ENCODE data around the gene PBX3.

Gene PBX3

GRCh38 chr9:125747053-125747764 is at the start of gene PBX3:
PBX3 (plus strand) TSS chr9:125747373.
- no peak for DNase-seq

DNA sequence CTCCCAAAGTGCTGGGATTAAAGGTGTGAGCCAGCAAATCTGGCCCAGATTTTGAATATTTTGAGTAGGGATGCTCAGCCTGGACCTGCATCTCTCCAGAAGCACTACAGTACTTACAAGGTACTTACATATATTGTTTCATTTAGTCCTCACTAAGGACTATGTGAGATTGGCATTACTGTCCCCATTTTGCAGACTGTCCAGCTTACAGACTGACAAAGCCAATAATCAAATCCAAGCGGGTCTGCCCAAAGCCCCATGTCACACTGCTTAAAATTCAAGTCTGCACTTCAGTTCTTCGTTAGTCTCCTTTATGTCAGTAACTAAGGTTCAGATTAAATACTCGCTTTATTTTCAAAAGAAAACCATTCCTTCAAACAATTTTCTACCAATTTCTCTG is 47.3 kb upstream of the PBX3 start:
- DNase-seq = no peak

DNA sequence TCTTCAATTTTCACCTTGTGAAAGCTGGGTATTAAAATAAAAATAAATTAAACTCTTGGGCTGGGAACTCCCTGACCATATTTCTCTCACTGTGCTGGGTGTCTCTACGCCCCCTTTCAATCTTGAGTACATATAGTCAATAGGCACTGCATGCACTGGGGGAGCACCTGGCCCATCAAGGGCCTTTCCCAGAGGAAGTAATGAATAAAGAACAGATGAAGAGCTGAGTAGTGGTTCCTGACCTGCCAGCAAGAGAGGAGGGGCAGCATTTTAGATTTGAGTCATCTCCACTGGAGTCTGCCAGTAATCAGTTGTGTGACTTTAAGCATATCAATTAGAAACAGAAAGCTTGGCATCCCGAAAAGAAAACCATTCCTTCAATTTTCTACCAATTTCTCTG is 46.4 kb upstream of the PBX3 start:
- DNase-seq = no peak

DNA sequence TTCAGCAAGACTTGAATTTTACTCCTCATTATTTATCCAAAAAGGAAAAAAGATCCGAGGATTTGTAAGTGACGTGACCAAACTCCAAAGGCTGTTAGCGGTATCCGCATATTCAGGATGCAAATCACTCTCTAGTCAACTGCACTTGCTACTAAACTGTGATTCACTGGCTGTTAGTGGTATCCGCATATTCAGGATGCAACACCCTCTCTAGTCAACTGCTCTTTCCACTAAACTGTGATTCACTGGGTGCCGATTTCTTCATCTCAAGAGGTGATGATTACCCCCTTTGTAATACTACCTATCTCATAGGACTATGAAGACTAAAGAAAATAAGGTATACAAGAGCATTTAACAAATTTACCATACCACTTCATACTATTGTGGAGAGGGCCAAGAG is 45.8 kb upstream of the PBX3 start:
- DNase-seq = no peak

DNA sequence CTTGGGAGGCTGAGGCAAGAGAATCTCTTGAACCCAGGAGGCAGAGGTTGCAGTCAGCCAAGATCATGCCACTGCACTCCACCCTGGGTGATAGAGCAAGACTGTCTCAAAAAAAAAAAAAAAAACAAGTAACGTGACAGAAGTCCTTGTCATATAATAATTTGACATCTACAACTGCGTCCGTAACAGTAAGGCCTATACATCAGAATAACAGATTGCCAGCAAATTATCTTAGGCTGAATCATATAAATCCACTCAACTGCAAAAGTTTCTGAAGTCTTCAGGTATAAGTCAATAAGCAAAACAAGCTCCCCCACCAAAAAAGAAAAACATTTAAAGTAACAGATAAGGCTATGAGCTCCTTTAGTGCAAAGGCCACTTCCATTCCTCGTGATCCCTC is 43.5 kb upstream of the PBX3 start:
- DNase-seq = no peak

- DNase-seq = no peak
Observed at GRCh38 chr9:125705893-125706292, 41.3 kb upstream of the PBX3 start.

DNA sequence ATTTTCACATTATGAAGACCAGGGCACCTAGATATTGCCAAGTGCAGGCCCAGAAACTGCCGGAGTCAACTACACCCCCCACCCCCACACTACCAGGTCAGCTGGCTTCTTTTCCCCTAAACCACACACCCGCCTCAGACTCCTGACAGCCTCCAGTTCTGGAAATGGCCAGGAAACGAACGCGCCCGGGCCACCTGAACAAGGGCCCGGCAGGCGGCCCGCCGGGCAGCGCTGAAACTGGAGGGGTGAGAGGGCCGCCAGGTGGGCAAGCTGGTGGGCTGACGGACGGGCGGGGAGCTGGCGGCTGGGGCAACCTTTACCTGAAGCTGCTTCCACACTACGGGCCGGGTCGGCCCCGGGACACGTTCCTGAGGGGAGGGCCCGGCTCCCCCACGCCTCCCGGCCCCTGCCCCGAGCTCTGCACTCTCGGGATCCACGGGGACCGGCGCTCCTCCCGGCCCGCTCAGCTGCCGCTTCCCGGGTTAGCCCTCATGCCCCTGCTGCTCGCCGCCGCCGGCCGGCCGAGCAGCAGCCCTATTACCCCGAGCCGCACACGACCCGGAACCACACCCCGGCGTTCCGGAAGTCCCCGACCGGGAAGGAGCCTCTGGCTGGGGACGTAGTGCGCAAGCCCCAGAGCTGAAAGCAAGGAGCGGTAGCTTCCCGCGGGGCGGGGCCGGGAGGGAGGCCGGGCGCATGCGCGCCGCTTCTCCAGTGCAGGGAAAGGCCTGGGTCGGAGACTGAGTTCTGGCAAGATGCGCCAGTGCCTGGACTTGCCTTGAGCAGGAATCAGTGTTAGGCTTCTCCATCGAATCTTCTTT is 40.3 kb upstream of the PBX3 start, which contains the start of gene MAPKAP1:
Gene MAPKAP1 (minus strand): TSS at position 558 of the 821 bp plus-strand sequence. CDS start 34,634 bp downstream, outside the sequence.
- peak; percentile 90 for DNase-seq

DNA sequence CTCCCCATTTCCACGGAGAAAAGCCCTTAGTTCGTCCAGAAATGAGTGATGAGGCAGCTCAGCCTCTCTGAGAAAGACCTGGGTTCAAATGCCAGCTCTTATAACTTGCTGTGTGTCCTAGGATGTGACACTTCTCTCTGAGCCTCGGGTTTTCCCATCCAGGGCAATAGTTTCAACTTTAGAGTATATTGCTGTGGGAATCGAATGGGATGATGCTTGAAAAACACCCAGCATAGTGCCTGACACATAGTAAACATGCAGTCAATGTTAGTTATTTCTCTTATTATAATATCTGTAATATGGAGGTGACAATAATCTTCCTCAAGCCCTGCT is 39.7 kb upstream of the PBX3 start:
- no peak for DNase-seq

DNA sequence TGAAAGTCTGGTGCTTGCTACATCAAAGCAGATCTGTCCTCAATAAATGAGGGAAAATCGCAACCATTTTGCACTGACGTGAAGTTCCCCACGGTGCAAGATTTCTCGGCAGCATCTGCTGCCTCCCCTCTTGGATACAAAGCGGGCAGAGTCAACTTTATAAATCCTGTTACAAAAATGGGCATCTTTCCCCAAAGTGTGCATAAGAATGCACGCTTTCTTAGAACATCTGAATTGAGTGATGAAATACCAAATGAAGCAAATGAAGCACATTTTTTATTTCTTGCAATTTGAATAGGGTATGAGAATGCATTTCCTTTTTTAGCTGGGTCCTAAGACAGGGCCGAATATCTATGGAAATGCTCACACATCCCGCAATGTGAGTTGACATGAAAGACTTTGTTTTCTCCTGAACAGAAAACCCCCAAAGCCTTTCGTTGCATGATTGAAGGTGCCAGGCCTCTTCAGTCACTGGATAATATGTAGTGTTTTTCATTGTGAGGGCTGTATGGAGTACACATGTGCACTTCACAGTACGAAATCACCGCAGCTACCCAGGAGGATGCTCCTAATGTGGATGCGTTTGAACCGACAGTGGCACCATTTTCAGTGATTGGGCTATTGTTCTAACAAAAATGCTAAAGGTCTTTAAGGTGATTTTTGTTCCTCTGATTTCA is 20.6 kb upstream of the PBX3 start:
- no peak for DNase-seq

DNA sequence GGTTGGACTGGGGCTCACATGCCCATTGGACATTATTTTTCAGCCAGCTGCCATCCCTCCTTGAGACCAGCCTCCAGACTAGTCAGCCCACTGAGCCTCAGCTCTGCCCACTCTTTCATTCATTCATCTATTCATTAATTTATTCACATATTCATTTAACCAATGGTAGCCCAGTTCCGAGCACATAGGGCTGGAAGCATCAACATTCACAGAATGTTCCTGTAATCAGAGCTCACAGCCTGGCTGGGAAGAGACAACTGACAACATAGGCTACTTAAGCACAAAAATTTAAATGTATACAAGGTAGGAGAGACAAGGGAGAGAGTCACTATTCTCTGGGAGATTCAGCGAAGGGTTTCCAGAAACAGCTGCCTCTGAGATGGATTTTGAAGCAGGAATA is 17.0 kb upstream of the PBX3 start:
- DNase-seq = no peak

- no peak for DNase-seq
Observed at GRCh38 chr9:125732562-125732961, 14.6 kb upstream of the PBX3 start.

DNA sequence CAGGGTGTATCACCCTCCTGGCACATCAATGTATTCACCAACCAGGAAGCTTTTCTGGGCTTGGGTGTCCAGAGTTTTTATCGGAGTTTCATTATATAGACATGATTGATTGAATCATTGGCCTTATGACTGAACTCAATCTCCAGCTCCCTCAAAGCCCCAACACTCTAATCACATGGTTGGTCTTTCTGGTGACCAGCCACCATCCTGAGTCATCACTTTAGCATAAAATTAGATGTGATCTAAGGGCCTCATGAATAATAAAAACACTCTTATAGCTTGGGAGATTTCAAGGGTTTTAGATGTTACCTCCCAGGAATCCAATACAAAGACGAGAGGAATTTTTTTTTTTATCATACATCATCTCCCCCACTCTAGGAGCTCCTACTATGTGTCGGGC is 7.7 kb upstream of the PBX3 start:
- DNase-seq = no peak

DNA sequence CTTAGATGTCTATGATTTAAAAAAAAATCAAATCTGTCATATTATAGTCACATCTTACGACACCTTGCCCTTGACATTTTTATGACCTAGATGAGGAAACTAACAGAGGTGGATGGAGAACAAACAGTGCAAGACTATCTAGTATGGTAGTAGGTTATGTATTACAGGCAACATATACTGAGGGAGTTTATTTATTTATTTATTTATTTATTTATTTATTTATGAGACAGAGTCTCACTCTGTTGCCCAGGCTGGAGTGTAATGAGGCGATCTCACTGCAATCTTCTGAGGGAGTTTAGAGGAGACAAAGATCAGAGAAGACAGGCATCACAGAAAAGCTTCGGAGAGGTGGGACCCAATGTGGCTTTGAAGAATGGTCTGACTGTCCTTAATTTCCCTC is 4.5 kb upstream of the PBX3 start:
- DNase-seq = no peak

DNA sequence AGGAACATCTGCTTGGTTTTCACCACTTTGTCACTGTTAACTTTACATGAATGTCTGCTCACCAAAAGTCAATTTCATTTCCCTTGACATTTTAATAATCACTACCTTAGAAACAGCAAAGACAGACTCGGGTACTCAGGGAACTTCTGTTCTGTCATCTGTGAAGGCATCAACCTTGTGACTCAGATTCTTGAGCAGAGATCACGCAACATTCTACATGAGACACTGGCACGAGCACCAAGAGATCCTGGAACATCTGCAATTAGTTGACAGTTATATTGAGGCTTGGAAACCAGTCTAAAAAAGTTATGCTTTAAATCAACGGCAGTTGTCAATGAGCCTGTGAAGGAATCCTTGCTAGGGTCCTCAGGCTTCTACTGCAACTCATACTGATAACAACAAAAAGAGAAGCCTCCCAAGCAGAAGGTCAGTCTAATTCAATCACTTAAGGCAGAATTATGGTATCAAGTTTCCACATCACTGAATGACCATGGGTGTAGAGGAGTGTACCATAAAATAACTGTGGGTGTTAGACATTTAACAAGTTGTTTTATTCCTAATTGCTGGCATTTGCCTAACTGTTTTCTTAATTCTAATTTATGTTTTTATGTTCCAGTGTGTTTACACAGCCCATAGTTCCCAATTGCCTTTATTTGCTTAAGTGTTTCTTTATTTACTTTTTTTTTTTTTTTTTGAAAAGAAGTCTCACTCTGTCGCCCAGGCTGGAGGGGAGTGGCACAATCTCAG is 3.3 kb upstream of the PBX3 start:
- no peak for DNase-seq

GRCh38 chr9:125744616-125745015 is 2.6 kb upstream of the PBX3 start:
- no peak for DNase-seq

DNA sequence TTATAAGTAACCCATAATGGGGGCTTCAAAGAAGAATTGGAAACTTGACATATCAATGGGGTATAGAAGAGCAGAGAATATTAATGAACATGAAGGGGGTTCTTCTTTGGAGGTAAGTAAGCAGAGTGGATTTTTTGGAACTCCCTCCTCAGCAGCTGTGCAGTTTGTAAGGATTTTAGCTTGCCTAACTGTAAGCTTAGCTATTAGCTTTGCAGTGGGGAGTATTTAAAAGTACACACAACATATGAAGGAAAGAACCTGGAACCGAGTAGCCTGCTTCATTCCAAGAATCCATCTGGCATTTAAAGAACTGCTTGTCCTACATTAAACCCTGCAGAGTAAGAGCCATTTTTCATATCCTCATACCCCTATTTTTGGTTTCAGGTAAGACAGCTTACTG is 2.2 kb upstream of the PBX3 start:
- DNase-seq = no peak

DNA sequence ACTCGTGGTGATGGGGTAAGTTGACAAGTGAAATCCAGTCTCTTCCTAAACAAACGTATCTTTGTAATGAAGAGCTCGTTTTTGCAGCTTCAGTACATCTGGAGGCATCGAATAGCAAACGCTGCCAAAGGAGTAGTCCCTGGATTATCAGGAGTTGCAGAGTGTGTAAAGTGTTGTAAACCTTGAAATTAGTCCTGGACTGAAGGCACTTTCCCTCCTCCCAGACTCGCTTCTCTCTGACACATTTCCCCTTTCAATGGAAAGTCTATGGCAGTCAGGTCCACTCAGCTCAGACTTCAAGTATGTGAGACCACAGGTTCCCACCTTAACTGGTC is 1.5 kb upstream of the PBX3 start:
- DNase-seq = no peak

DNA sequence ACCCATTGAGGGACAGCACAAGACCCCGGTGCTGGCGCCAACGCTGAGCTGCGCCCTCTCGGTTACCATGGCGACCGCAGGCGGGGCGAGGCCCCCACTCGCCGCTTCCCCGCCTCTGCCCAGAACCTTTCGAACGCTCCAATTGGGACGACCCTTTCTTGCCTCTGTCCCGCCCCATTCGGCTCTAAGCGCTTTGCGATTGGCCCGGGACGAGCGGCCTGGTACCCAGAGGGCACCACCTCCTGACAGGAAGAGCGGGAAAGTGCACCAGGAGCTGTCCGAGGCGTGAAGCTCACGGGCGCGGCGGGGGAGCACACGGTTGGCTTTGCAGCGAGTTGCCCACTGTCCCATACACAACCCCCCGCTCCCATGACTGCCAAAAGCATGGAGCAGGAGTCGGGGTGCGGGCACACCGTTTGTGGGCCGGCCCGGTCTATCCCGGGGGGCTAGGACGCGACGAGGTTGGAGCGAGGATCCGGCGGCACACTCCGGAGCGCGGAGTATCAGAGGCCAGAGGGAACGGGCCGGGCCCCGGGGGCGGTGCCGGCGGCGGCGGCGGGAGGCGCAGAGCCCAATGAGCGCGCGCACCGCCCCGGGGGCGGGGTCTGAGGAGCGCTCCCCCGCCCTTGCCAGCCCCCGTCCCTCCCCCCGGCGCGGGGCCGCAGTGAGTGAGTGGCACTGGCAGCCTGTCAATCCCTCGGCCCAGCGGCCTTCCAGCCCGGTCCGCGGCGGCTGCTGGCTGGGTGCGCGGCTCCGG is 978 bp upstream of the PBX3 start:
- DNase-seq = peak; percentile 96

DNA sequence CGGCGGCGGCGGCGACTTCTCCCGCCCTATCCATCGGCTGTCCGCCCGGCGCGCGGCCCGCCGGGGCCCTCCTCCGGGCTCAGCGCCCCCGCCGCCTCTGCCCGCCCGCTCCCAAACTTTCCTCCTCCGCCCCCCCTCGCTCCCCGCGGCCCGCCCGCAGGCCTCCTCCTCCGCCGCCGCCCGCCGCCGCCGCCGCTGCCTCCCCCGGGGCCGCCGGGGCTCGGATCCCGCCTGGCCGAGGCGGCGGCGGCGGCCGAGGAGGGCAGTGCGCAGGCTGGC is 460 bp upstream of the PBX3 start:
- DNase-seq = no peak

GRCh38 chr9:125747765-125748445 is 732 bp downstream of the PBX3 start:
- no peak for DNase-seq

DNA sequence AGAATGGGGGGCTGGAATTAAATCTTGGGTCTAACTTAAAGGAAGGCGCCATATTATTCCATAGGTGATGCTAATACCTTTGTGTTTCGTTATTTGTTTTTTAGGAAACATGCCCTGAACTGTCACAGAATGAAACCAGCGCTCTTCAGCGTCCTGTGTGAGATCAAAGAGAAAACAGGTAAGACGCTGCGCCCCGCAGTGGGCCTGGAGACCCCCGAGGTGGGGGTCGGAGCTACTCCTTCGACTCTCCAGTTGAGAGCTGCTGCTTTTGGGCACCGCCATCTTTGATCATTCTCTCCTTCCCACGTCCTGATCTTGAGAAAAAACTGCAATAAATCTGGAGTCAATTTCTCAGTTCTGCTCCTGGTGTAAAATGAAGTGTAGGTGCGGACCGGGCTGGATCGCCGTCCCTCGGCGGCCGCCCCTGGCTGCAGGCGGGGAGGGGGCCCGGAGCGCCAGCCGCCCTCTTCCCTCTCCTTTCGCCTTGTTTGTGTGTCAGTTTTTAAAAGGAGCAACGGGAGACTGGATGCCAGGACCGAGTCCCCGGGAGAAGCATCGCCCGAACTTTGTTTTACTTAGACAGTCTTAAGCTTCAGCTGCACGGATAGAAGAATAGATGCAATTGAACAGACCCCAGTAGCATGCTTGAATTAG is 1.4 kb downstream of the PBX3 start:
- no peak for DNase-seq

Data from SHP77 treated with DMSO at 0.1 percent for 48 hours (cell line).